GM21423 (cell line): ENCODE measurements around the gene WHRN.

Experiments used
- ATAC-seq: cut with Tn5 transposase; IDR thresholded peaks from one replicate; pipeline ENCODE4 v1.9.1; 2021; ENCODE audit warnings: mild to moderate bottlenecking, moderate library complexity; ENCODE audit not compliant: unreplicated experiment

WHRN gene

GRCh38 chr9:114451707-114452031 lies 53.6 kb downstream of the WHRN start:
- no peak for ATAC-seq

DNA sequence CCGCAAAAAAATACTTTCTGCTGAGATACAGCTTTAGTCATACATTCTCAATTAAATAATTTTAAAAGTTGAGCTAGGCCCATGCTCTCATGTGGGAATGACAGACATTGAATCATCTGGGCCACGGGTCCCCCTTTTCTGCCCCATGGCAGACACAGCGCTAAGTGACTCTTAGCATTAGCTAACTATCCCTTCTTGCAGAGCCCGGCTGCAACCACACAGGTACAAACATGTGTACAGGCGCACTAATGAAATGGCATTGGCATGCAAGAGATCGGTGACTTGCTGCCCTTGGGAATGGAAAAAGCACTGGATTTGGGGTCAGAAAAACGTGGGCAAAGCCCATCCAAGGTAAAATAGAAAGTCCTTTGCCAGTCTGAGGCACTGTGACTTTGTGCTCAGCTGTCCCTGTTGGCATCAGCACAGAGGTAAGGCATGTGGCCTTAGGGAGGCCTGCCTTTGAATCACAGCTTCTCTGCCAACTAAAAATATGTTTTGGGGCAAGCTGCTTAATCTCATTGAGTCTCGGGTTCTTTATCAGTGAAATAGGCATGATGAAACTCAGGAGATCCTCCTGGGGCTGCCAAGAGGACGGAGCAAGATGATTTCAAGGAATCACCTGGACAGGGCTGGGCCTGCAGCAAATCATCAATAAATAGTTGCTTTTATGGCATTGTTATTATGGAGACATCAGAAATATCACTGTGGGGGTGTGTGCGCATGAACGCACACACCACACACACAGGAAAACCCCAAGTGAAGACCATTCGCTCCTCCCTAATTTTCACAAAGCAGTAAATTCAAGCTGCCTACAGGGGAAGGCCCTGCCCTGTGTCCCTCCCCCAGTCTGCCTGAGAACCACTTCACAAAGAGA lies 54.2 kb downstream of the WHRN start:
- peak; percentile 73 for ATAC-seq

- no peak for ATAC-seq
These were observed 55.1 kb downstream of the WHRN start for GRCh38 chr9:114450181-114450580.

DNA sequence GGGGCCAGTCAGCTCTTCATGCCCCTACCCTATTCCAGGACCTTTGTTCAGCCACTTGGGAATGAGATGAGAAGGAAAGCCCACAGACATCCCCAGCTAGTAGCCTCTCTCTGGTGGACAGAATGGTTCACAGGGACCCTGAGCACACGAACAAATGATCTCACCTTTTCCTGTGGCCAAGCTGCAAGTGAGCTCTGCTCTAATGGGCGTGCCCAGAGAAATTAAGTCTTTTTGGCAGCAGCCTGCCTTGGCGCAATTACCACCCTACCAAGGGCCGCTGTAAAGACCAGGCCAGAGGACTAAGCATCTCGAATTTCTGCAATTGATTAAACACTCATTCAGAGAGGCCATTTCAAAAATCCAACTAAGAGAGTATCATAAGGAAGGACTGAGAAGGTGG lies 56.0 kb downstream of the WHRN start:
- ATAC-seq, result no peak

GRCh38 chr9:114448706-114449105 lies 56.6 kb downstream of the WHRN start:
- ATAC-seq, result no peak

GRCh38 chr9:114446672-114447450 lies 58.4 kb downstream of the WHRN start:
- no peak for ATAC-seq

- no peak for ATAC-seq
These were observed 59.2 kb downstream of the WHRN start for GRCh38 chr9:114446036-114446435.

- no peak for ATAC-seq
These were observed 59.7 kb downstream of the WHRN start for GRCh38 chr9:114445616-114446015.

DNA sequence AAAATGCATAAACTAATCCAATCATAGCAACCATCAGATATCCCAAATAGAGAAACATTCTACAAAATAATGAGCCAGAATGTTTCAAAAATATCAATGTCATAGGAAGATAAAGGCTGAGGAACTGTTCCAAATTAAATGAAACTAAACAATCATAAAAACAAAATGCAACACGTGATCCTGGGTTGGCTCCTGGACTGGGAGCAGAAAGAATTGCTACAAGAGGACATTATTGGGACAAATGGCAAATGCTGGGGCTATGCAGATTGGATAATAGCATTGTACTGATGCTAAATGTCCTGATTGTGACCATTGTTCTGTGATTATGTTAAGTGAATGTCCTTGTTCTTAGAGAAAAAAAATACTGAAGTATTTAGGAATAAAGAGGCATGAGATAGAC lies 63.3 kb downstream of the WHRN start:
- no peak for ATAC-seq

DNA sequence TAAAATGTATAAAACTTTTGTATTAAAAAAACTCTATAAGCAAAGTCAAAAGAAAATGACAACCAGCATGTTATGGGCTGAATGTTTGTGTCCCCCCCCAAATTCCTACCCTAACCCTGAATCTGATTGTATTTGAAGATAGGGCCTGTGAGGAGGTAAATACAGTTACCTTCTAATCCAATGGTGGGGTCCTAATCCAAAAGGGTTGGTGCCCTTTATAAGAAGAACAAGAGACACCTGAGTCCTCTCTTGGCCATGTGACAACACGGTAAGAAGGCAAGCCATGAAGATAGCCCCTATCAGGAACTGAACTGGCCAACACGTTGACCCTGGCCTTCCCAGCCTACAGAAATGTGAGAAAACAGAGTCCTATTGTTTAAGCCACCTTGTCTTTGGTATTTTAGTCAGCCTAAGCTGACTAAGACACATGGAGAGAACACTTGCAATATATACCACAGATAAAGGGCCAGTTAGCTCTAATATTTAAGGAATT lies 67.8 kb downstream of the WHRN start:
- ATAC-seq, result no peak

DNA sequence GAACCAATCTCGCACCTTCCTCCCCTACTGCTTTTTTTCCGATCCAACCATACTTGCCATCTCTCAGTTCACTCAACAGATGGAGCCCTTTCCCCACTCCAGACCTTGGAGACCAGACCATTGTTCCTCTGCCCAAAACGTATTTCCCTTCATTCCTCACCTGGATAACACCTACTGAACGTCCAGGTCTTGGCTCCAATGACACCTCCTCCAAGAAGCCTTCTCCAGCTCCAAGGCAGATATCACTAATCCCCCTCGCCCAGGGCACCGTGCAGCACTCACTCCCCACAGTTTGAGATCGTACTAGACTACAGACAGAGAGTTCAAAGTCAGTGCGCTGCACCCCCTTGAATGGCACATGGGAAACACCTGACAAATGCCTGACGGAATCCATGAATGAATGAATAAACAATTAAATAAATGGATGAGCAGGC lies 70.4 kb downstream of the WHRN start:
- no peak for ATAC-seq

- ATAC-seq, result no peak
These were observed 71.5 kb downstream of the WHRN start for GRCh38 chr9:114433720-114434255.

DNA sequence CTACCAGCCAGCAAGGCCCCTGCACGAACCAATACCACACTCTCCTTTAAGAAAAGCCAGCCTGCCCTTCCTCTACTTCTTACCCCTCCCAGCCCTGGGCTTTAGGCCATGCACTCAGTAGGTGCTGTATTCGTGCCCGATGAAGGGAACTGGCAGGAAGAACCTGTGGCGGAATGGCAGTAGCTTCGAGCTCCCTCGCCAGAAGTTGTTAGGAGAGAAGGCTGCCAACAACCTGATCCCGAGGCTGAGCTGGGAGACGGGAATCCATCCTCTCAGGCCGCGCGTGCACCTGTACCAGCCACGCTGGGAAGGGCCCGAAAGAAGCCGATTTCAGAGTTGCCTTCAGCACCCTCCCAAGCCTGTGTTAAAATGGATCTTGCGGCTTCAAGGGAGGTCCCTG lies 72.2 kb downstream of the WHRN start:
- ATAC-seq, result no peak

DNA sequence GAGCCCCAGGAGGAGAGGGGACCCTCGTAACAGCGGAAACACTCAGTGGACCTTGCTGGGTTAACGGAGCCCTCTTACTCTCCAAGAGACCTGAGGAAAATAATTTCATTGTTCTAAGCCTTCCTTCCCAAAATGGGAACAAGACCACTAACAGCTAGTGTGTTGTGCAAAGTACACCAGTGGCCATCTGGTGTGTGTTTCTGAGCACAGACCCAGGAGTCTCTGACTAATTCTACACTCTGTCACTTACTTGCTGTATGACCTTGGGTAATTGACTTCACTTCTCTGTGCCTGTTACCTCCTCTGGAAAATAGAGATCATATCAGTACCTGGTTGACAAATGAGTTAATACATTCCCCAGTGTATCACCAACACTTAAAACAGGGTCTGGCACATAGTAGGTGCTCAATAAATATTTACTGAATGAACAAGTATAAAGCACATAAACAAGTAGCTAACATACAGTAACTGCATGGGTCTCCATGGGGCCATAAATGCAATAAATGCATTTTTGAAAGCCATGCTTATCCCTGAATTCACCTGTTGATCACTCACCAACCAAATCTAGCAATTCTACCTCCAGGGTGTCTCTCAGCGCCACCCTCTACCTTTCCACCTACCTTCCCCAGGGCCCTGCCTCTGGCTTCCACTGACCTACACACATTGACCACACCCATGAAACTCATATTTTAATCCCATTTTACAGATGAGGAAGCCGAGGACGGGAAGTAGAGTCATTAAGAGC lies 72.8 kb downstream of the WHRN start:
- ATAC-seq, result no peak

GRCh38 chr9:114431770-114432169 lies 73.5 kb downstream of the WHRN start:
- no peak for ATAC-seq

GRCh38 chr9:114431003-114431402 lies 74.3 kb downstream of the WHRN start:
- no peak for ATAC-seq

DNA sequence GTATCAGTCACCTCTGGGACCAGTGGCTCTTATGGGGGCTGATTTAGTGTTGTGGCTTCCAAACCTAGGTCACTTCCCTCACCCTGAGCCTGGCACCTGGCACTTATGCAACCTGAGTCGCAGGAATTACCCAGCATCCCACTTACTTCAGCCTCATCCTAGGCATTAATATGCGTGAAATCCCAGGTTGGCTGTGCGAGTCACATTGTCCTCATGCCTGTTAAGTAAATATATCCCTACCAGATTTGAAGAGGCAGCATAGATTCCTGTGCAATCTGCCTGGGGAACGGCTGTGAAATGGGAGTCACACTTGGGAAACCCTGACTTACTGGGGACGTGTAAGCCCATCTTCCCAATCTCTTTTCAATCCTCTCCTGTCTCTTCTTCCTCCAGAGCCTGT lies 74.8 kb downstream of the WHRN start:
- ATAC-seq, result no peak

DNA sequence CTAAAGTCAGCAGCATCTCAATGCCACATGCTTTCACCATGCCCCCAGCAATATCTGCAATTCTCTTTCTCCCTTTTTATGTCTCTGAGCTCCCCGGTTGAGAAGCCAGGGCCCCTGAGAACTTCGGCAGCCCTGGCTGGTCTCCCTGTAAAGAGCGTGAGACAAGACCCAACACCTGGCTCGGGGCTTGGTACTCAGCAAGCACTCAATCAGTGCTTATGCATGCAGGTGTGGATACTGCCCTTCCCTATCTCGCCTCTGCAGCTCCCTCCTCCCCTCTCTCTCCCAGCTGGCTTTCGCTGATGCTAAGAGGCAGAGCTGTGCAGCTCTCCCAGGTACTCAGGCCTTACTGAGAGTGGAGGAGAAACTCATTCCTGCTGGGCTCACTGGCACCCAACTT lies 75.8 kb downstream of the WHRN start:
- ATAC-seq, result no peak

GRCh38 chr9:114428466-114428865 lies 76.8 kb downstream of the WHRN start:
- no peak for ATAC-seq

GRCh38 chr9:114427644-114428043 lies 77.6 kb downstream of the WHRN start:
- no peak for ATAC-seq
